HL-60 (cell line): ENCODE measurements around the gene RNASE1.

Source experiments
- GABPA ChIP-seq: IDR thresholded peaks from 2 replicates; pipeline ENCODE4 v1.6.1; 2012; ENCODE audit warnings: low read depth
- POLR2AphosphoS5 ChIP-seq: IDR thresholded peaks from 2 replicates; pipeline ENCODE4 v1.6.1; 2012; ENCODE audit warnings: low read depth
- REST ChIP-seq: IDR thresholded peaks from 2 replicates; pipeline ENCODE4 v1.6.1; 2012; ENCODE audit warnings: low read depth; ENCODE audit not compliant: insufficient replicate concordance
- SPI1 ChIP-seq: IDR thresholded peaks from 2 replicates; pipeline ENCODE4 v1.6.1; 2012; ENCODE audit warnings: low read depth, mild to moderate bottlenecking, borderline replicate concordance
- TF ChIP-seq, protein P1 (sequence below): IDR thresholded peaks from one replicate; pipeline ENCODE4 v1.5.1; 2011; ENCODE audit warnings: low read length, control low read depth, inconsistent platforms; ENCODE audit not compliant: insufficient read depth

DNA sequence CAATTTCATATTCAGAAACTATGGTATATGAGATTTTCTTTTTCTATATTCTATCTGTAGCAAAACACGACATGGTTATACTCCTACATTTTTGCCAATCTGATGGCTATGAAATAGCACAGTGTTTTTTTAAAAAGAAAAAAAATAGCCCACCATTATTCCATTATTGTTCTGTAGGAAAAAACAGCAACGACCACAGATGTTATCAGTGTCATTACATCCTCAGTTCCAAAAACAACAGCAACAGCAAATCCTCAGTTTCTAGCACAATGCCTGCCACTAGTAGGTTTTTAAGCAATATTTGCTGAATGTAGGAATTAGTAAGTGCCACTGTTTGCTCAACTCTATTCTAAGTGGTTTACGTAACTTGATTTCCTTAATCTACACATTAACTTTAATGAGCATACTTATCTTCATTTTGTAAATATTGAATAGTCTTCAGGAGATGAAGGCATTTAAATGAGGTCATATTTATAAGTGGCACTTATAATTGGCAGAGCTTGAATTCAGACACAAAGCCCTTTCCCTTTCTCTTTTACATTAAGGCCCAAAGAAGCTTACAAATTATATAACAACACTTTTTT is 13.3 kb downstream of the RNASE1 start:
- TF ChIP-seq REST (no peak), POLR2AphosphoS5 (no peak), GABPA (no peak), SPI1 (no peak)
- TF ChIP-seq, protein P1, sequence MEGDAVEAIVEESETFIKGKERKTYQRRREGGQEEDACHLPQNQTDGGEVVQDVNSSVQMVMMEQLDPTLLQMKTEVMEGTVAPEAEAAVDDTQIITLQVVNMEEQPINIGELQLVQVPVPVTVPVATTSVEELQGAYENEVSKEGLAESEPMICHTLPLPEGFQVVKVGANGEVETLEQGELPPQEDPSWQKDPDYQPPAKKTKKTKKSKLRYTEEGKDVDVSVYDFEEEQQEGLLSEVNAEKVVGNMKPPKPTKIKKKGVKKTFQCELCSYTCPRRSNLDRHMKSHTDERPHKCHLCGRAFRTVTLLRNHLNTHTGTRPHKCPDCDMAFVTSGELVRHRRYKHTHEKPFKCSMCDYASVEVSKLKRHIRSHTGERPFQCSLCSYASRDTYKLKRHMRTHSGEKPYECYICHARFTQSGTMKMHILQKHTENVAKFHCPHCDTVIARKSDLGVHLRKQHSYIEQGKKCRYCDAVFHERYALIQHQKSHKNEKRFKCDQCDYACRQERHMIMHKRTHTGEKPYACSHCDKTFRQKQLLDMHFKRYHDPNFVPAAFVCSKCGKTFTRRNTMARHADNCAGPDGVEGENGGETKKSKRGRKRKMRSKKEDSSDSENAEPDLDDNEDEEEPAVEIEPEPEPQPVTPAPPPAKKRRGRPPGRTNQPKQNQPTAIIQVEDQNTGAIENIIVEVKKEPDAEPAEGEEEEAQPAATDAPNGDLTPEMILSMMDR, result no peak
